GM18511 (cell line): ENCODE data around the gene STK11IP.

Experiments
- ATAC-seq: cut with Tn5 transposase; IDR thresholded peaks from one replicate; pipeline ENCODE4 v1.9.1; 2021; ENCODE audit warnings: mild to moderate bottlenecking, moderate library complexity; ENCODE audit not compliant: unreplicated experiment

The STK11IP gene

DNA sequence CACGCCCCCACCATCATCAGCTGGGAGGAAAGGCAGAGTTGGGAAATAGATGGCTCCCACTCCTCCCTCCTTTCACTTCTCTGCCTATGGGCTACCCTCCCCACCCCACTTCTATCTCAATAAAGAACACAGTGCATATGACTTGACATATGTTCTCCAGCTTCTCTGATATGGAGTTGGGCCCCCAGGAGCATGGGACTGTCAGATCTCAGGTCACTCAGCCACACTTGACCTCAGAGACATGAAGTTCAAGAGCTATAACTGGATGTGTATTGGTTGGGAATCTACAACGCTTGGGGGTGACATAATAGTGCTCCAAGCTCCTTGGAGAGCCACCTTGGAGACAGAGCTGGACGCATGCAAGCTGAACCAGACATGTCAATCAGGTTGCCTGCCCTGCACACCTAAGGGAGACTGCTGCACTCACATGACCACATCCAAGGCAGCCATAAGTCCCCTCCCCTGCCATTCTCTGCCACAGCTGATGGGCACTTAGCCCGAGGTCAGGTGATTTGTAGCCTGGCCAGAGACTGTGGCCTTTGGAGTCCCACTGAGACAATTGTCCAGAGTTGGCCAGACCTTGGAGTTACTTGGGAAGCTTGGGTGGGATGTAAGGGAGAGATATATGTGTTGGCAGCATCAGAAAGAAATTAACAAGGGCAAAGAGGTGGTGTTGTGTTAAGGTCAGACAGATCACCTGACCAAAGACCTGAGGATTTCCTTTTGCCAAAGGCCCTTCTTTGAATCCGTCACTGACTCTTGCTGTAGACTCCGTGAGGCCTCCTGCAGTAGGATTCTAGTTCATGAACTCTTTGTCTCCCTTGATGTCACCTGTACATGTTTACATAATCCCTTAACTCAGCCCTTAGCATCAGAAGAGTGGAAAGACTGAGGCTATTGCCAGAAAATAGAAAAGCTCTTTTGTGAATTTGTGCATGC, 21.8 kb upstream of the STK11IP start:
- no peak for ATAC-seq

DNA sequence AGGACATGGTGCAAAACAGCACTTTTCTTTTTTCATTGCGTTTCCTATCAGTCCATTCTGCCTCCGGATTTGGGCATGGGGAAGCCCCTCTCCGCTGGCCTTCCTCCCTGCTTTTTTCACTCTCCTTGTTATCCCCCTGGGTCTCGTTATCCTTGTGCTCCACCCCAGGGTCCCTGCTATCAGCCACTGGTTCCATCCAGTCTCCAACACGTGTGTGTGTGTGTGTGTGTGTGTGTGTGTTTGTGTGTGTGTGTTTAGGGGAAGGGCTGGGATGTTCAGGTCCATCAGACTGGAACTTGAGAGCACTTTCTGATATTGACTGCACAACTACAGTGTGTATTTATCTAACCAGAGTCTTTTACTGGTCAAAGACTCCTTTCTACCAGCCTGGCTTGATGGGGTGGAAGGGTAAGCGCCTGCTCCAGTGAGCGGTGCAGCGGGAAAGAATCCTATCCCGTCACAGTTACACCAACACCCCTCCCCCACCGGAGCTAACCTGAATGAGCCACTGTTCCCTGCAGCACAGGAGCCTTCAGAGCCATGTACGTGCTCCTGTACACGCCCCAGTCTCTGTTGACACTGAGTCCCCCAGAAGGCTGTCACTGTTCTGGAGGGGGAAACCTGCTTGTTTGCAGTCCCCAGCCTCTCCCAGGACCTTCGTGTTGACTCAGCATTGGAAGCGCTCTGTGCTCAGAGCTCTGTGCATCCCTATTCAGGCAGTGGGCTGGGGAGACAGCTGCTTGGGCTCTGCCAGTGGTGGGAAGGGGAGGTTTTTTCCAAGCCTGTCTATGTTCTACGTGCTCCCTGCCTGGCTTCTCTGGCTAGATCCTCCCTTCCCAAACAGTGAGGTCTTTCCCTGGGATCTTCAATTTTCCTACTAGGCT, 20.9 kb upstream of the STK11IP start:
- ATAC-seq, result no peak

DNA sequence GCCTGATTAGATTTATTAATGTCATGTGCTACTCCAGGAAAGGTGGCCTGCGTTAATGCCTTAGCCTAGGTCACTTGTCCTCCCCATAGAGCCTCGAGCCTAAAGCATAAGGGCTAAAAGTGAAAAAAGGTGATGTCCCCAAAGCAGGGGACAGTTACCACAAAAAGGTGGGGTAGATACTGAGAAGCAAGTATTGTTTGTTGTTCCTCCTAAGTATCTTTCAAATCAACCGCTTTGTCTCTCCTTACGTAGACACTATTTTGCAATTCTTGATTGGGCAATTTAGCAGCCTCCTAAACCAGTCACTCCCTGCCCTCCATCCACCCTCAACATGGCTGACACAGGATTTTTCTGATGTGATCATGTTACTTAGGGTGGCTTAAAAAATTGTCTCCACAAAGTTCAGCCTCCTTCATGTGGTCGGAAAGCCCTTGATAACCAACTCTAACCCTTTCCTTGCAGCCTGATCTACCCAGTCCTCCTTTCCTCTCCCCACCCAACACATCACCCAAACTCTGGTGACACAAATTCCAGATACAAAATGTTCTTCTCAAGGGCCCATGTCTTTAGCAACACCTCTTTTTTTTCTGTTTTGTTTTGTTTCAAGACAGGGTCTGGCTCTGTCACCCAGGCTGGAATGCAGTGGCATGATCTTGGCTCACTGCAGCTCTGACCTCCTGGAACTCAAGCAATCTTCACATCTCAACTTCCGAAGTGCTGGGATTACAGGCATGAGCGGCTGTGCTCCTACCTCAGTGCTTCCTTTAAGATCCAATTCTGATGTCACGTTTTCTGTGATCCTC, 18.6 kb upstream of the STK11IP start:
- no peak for ATAC-seq

DNA sequence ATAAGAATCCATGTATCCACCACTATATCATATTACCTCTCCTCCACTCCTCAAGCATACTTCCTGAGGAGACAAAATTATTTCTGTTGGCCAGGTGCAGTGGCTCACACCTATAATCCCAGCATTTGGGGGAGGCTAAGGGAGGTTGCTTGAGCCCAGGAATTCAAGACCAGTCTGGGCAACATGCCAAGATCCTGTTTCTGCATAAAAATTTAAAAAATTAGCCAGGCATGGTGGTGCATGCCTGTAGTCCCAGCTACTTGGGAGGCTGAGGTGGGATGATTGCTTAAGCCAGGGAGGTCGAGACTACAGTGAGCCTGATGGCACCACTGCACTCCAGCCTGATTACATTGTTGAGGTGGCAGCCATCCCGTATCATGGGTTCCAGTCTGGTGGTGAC, 16.3 kb upstream of the STK11IP start:
- no peak for ATAC-seq

DNA sequence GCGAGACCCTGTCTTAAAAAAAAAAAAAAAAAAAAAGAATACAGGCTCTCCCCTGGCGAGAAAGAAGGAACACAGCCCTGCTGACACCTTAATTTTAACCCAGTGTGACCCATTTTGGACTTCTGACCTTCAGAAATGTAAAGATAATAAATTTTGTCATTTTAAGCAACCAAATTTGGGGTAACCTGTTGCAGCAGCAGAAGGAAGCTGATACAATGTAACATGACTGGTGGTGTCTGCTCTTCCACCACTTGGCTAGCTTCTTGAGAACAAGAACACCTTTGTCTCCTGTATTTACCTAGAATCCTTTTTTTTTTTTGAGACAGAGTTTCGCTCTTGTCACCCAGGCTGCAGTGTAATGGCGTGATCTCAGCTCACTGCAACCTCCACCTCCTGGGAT, 6.6 kb upstream of the STK11IP start:
- ATAC-seq, result no peak

DNA sequence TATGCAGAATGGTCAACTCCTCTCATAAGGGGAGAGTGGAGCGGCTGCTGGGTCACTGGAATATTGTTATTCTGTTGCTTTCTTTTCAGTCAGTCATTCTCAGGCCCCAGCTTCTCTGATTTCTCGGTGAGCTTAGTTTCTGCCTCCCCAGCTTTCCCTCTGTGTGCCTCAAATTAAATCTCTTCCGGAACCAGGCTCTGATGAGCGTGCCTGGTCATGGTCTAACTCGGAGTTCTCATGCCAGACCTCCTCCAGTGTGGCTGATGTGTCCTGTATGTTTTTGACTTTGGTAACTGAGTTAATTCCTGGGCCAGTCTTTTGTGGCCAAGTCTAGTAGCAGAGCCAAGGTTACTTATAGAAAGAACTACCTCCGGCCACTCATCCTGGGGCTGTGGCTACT, 4.9 kb upstream of the STK11IP start:
- ATAC-seq, result no peak

DNA sequence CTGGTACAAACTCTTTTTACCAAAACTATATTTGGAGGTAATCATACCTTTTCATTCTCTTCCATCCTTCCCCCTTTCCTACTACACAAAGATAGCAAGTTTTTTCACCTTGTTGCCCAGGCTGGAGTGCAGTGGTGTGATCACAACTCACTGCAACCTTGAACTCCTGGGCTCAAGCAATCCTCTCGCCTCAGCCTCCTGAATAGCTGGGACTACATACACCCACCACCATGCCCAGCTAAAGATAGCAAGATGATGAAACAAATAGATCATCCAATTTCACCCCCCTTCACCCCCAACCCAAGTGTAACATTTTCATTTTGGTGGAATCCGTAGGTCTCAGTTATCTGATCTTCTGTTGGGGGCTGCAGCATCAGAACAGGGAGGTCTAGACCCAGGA, 4.5 kb upstream of the STK11IP start:
- no peak for ATAC-seq

DNA sequence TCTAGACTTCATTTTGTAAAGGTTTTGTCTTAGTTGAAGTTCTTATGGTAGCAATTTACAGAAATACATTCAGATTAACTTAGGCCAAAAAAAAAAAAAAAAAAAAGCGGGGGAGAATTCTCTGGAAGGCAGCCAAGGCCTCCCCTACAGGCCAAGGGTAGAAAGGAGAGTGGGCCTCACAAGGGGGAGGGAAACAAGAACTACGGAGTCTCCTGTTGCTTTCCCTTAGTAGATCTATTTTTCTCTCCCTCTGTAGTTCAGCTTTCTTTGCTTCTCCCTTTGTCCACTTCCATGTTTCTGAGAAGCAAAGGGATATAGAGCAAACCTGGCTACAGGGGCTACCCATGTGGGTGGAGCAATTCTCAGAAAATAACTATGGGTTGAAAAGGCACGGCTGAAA, 2.4 kb upstream of the STK11IP start:
- ATAC-seq, result no peak

DNA sequence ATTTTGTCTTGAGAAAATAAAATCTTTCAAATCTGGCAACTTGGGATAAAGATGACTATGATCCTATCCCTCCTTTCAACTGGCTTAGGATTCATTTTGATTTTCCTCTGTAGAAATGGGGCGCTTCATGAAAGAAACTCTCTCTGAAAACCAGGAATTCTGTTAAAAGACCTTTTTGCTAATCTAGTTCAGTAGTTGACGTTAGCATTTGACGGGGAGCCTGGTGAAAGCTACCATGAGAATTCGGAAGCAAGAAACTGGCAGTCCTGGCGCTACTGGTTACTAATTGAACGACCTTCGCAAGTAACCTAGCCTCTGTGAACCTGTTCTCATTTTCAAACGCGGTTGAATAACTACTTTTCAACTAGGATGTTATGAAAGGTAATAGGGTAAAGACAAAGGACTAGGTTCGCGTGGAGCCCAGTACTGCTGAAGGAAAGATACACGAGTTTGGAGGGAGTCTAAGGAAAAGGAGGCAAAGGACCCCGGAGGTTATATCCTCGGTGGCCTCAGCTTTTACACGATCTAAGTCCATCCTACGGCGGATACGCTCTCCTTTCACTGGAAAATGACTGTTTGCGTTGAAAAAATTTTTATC, 604 bp upstream of the STK11IP start:
- peak; percentile 6 for ATAC-seq

DNA sequence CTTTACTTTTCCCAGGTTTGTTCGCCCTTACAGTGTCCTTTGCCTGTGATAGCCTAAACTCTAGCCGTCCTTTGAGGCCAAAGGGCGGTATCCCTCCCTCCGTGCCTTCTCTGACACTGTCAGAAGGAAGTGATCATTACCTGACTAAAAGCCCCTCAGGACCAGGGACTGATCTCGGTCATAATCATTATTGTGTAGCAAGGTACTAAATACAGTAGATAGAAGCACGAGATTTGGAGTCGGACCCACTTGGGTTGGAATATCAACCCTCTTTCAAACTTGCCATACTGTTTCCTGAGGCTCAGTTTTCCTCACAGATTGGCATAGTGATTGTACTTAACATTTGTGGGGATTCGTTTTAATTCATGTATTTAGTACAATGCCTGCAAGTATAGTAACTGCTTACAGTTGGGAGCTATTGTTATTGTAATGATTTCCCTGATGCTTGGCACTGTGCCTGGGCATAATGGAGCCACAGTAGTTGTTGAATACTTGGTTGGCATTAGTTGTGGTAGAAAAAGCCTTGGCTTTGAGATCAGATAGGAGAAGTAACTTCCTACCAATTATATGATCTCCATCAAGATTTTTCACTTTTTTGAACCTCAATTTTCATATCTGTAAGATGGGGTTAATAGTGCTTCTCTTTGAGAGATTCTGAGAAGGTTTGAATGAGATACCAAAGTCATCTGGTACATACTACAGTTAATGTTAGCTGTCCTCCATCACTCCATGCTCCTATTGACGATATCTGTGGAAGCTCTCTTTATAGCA, 836 bp downstream of the STK11IP start:
- no peak for ATAC-seq

DNA sequence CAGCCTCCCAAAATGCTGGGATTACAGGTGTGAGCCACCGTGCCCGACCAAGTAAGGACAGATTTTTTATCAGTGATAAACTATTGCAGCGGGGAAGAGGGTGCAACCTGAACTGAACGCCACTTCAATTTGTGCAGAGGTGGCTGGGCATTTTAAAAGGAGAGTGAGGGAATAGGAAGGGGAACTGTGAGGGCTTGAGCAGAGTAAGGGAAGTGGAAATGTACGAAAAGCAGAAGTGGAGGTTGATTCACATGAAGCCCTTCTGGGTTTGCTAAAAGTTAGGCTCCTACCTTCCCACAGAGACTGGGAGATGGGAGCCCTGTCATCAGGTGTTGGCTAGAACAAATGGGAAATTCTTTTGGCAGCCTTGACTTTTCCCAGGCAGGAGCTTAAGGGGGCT, 6.1 kb downstream of the STK11IP start:
- no peak for ATAC-seq

DNA sequence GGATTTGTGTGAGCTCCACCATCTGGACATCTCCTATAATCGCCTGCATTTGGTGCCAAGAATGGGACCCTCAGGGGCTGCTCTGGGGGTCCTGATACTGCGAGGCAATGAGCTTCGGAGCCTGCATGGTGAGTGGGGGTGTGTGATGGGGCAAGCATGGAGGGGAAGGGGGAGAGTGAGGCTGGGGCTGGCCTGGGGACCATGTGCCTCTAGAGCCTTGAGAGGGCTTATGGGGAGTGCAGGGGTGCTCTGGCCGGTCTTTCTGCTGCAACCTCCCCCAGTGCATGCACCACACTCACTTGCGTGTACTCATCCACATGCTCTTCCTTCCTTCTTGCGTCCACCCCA, 7.9 kb downstream of the STK11IP start:
- no peak for ATAC-seq

DNA sequence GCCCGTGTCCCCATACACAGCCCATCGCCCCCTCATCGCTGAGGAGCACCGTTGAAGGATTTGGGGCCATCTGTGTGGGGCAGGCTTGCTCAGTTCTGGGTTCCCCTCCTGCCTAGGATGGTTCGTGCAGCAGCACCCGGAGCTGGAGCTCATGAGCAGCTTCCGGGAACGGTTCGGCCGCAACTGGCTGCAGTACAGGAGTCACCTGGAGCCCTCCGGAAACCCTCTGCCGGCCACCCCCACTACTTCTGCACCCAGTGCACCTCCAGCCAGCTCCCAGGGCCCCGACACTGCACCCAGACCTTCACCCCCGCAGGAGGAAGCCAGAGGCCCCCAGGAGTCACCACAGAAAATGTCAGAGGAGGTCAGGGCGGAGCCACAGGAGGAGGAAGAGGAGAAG, 10.3 kb downstream of the STK11IP start:
- ATAC-seq, result no peak

DNA sequence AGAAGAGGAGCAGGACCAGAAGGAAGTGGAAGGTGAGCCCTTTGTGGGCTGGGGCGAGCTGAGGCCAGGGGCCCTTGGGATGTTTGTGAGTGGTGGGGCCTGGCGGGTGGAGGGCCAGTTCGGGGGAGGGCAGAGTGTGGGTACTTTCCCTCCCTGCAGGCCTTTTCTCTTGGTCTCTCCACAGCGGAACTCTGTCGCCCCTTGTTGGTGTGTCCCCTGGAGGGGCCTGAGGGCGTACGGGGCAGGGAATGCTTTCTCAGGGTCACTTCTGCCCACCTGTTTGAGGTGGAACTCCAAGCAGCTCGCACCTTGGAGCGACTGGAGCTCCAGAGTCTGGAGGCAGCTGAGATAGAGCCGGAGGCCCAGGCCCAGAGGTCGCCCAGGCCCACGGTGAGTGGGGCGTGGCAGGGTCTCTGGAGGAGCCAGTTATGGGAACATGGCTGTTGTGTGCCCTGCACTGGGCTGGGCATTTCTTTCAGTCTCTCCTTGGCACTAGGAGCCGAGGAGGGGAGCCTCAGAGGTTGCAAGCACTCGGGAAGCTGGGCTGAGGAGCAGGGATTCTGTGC, 10.8 kb downstream of the STK11IP start:
- no peak for ATAC-seq

DNA sequence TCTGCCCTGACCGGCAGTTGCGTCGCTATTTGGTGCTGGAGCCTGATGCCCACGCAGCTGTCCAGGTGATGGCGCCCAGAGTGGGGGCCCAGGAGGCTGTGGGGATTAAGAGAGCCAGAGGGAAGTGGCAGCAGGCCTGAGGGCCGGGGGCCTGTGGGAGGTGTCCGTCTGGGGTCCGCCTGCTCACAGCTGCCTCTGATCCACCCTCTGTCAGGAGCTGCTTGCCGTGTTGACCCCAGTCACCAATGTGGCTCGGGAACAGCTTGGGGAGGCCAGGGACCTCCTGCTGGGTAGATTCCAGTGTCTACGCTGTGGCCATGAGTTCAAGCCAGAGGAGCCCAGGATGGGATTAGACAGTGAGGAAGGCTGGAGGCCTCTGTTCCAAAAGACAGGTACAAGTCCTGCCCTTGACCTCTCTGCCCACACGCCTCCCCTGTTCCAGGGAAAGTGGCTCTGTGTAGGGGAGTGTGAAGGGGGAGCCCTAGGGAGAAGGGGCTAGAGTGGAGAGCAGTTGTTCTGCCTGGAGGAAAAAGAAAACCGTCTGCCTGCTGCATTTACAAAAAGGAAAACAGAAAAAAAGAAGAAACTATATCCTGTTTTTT, 11.6 kb downstream of the STK11IP start:
- ATAC-seq, result no peak

DNA sequence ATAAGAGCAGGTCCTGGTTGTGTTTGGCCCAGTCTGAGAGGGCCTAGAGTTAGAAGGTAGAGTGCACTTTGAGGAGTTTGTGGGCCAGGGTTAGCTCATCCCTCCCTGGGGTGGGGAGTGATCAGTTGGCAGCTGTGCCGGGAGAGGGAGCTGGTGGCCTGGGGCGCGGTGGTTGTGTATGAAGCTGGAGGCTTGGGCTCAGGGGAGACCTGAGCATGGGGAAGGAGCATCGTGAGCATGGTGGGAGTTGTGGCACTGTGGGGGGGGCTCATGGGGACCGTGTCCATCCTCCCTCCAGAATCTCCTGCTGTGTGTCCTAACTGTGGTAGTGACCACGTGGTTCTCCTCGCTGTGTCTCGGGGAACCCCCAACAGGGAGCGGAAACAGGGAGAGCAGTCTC, 13.6 kb downstream of the STK11IP start:
- ATAC-seq, result no peak

DNA sequence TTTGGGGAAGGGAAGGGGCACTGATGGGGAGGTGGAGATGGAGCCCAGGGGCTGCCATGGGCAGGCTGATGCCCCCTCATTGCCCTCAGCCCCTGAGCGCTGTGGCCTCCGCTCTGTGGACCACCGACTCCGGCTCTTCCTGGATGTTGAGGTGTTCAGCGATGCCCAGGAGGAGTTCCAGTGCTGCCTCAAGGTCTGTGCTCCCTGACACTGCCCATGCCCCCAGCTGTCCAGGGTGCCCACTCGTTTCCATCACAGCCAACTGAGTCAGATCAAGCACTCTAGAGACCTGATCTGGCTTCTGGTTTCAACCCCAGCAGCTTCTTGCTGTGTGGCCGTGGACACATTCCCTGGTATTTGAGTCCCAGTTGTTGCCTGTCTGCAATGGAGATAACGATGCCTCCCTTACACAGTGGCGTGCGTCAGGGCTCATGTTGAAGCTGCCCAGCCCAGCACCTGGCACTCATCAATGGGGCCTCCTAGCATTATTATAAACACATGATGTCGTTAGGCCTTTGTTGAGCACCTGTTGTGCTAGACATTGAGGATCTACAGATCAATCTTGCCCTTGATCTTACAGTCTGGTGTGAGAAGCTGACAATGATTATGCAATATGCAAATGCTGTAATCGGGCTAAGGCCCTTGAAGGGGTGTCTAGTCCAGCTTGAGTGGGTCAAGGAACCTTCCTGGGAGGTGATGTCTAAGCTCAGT, 14.4 kb downstream of the STK11IP start:
- ATAC-seq, result no peak

DNA sequence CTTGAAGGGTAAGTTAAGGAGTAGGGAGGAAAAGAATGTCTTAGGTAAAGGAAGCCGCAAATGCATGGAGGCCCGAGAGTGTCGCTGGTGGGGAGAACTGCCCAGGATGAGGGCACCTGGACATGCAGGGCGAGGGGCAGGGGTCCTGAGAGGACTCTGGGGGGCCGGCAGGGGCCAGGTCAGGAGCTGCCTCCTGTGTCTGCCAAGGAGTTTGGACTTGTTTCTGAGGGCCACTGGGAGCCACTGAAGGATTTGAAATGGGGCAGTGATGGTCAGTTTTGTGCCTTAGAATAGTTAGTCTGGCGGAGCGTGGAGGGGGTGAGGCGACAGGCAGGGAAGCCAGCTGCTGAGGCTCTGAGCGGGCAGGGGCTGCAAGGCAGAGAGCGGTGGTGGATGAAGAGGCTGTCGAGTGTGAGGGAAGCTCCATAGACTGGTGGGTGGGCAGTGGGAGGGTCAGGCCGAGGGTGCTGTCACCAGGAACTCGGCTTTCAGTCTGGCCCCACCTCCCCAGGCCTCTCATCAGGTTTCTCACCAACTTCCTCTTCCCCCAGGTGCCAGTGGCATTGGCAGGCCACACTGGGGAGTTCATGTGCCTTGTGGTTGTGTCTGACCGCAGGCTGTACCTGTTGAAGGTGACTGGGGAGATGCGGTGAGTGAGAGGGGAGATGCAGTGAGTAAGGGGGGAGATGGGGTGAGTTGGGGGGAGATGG, 15.1 kb downstream of the STK11IP start:
- ATAC-seq, result no peak
